ENCODE measurements around the gene KDM4E. TPM values are rescaled to one million over a fixed set of nuclear protein-coding genes. Genes with fewer than 3 reads are reported as not detected.
A peak's percentile ranks its signal among the peaks of the same experiment; 100 is the strongest.
"Not testable (repeated sequence)": the region's sequence is repeated elsewhere in the genome, so short reads cannot be mapped to it uniquely, and the experiment has no call there.

The KDM4E gene
- total RNA-seq, 1 donor from 2014 or later: not detected

DNA sequence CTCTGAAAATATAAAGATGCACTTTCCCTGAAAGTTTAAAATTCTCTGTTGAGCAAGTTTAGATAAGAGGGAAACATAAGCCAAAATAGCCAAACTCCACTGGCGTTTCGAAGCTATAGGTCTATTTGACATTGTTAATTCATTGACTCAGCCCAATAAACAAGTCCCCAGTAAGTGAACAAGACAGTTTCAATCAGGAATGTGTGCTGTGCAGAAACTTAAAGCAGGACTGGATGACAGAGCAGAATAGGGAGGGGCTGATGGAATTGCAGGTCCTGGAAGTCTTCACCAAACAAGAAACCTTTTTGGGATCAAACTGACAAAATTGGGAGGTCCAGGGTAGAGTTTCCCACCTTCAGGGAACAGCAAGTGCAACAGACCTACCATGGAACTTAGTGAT is 8.9 kb upstream of the KDM4E start:
- Mint-ChIP-seq H3K36me3 (no peaks in the 10 kb centered on the region), H3K4me1 (peaks cover 6% of the 10 kb centered on the region), H3K9me3 (no peaks in the 10 kb centered on the region), H3K4me3 (no peak overlapping the region), H3K27me3 (ENCODE audit: low read depth) (peaks cover 2% of the 10 kb centered on the region), H3K27ac (peak overlapping the region; percentile 30)
- no peak for DNase-seq (ENCODE audit: low spot score in 2 of 2, unreplicated experiment in 2 of 2)
- no peak for TF ChIP-seq CTCF (IDR thresholded peaks at IDR 0.05; ENCODE audit: unreplicated experiment)

DNA sequence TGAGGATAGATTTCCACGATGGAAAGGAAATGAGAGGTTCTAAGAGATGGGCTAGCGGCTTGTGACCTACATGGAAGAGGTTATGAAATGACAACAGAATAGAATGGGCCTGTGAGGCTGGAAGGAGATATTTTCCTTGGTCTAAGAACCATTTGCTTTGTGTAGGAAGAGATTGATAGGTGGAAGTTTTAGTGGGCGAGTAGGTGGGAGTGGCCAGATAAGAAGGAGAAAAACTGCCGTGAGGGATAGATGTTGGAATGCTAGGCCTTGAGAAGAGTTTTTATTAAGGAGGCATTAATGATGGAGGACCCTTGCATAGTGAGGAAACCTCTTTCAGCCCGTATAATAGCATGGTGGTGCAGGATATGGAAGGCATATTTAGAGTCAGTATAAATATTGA is 3.6 kb upstream of the KDM4E start:
- H3K27me3 Mint-ChIP-seq (ENCODE audit: low read depth); H3K4me1 Mint-ChIP-seq; H3K27ac Mint-ChIP-seq; DNase-seq (ENCODE audit: low spot score in 2 of 2, unreplicated experiment in 2 of 2); H3K36me3 Mint-ChIP-seq; H3K9me3 Mint-ChIP-seq; H3K4me3 Mint-ChIP-seq: not testable (repeated sequence)

DNA sequence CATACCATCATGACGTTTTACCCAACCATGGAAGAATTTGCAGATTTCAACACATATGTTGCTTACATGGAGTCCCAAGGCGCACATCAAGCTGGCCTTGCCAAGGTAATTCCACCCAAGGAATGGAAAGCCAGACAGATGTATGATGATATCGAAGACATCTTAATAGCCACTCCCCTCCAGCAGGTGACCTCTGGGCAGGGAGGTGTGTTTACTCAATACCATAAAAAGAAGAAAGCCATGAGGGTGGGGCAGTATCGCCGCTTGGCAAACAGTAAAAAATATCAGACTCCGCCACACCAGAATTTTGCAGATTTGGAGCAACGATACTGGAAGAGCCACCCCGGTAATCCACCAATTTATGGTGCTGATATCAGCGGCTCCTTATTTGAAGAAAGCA is 536 bp downstream of the KDM4E start:
- H3K4me3 Mint-ChIP-seq; H3K4me1 Mint-ChIP-seq; H3K9me3 Mint-ChIP-seq; H3K36me3 Mint-ChIP-seq; DNase-seq (ENCODE audit: low spot score in 2 of 2, unreplicated experiment in 2 of 2); H3K27ac Mint-ChIP-seq; H3K27me3 Mint-ChIP-seq (ENCODE audit: low read depth): not testable (repeated sequence)

- no peak for TF ChIP-seq CTCF (IDR thresholded peaks at IDR 0.05; ENCODE audit: unreplicated experiment)
- peaks cover 9% of the 10 kb centered on the region for H3K27me3 Mint-ChIP-seq (ENCODE audit: low read depth)
- H3K9me3 Mint-ChIP-seq: peaks cover 4% of the 10 kb centered on the region
- H3K27ac Mint-ChIP-seq: no peak overlapping the region
- no peaks in the 10 kb centered on the region for H3K36me3 Mint-ChIP-seq
- H3K4me3 Mint-ChIP-seq: no peak overlapping the region
- no peaks in the 10 kb centered on the region for H3K4me1 Mint-ChIP-seq
- no peak for DNase-seq (ENCODE audit: low spot score in 2 of 2, unreplicated experiment in 2 of 2)
These were observed 3.3 kb downstream of the KDM4E start for GRCh38 chr11:95028357-95028756.

DNA sequence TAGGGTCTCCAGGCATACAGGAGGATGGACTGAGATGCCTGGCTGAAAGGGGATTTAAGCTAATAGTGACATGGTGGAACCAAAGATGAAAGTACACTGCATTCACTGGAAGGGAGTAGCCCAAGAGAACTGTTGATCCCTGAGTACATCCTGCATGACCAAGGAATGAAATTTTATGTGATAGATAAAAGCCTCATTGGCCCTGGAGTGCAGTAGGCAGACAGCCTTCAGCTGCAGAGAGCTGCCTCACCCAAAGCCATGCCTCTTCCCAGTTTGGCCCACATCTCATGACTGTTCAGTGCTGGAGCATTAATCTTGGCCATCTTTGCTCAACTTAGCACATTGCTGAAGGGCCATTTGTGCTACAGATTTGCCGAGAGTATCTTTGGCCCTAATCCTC is 8.0 kb downstream of the KDM4E start:
- Mint-ChIP-seq H3K27me3 (ENCODE audit: low read depth) (peaks cover 10% of the 10 kb centered on the region), H3K4me1 (no peaks in the 10 kb centered on the region), H3K9me3 (peaks cover 4% of the 10 kb centered on the region), H3K4me3 (no peak overlapping the region), H3K36me3 (no peaks in the 10 kb centered on the region), H3K27ac (no peak overlapping the region)
- TF ChIP-seq CTCF (IDR thresholded peaks at IDR 0.05; ENCODE audit: unreplicated experiment): no peak
- no peak for DNase-seq (ENCODE audit: low spot score in 2 of 2, unreplicated experiment in 2 of 2)

DNA sequence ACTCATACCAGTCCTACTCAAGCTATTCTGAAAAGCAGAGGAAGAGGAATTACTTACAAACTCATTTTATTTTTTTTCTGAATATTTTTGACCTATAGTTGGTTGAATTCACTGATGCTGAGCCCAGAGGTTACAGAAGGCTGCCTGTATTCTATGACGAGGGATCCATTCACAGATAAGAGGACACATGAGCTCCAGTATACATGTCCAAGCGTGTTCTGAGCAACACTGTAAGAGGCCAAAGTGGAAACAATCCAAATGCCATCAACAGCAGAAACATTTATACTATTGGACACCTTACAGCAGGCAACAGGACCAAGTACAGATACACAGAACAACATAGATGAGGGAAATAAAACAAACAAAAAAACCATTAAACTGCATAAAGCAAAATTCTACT is 10.3 kb downstream of the KDM4E start:
- Mint-ChIP-seq H3K36me3 (no peaks in the 10 kb centered on the region), H3K4me1 (no peaks in the 10 kb centered on the region), H3K4me3 (no peak overlapping the region), H3K9me3 (peaks cover 3% of the 10 kb centered on the region), H3K27ac (no peak overlapping the region), H3K27me3 (ENCODE audit: low read depth) (peaks cover 10% of the 10 kb centered on the region)
- TF ChIP-seq CTCF (IDR thresholded peaks at IDR 0.05; ENCODE audit: unreplicated experiment): no peak
- no peak for DNase-seq (ENCODE audit: low spot score in 2 of 2, unreplicated experiment in 2 of 2)

- not testable (repeated sequence) for H3K36me3 Mint-ChIP-seq; H3K4me1 Mint-ChIP-seq; H3K27ac Mint-ChIP-seq; DNase-seq (ENCODE audit: low spot score in 2 of 2, unreplicated experiment in 2 of 2); H3K9me3 Mint-ChIP-seq; H3K4me3 Mint-ChIP-seq; H3K27me3 Mint-ChIP-seq (ENCODE audit: low read depth)
These were observed 12.4 kb downstream of the KDM4E start for GRCh38 chr11:95037356-95038035.

All from mesothelial cell of epicardium (in vitro differentiated cells).